HCT116 (cell line): ENCODE data around the gene MUC22. TPM values are rescaled to one million over a fixed set of nuclear protein-coding genes. Genes with fewer than 3 reads are reported as not detected.

Experiments
- ATAC-seq: fragments of 200-7000 bp; cut with Tn5 transposase; 2 replicates; pipeline ENCODE4 v1.9.1; 2020; ENCODE audit warnings: mild to moderate bottlenecking, moderate library complexity
- BruUV-seq: library from RNA; stranded (reverse); fragments of 400-500 nt; replicated peaks from 2 replicates; lab custom pipeline; 2021; lab: Mats Ljungman, UMichigan
- CTCF ChIA-PET: fragments of 300-600 bp; sonication (Branson Sonifier 250); formaldehyde crosslinking; loops from one replicate; lab custom pipeline; 2021; ENCODE audit warnings: antibody characterized with exemption; lab: Charles Lee
- POLR2A ChIA-PET: fragments of 300-600, 350-600 bp; sonication (Branson Sonifier 250); formaldehyde crosslinking; loops from one replicate; lab custom pipeline; 2021; ENCODE audit warnings: antibody characterized with exemption; lab: Charles Lee
- RAD21 ChIA-PET, 2 experiments: fragments of 300-600 bp; sonication (Branson Sonifier 250); formaldehyde crosslinking; loops; one replicate each; lab custom pipeline; 2023; ENCODE audit warnings: low total read pairs in 2 of 2; ENCODE audit not compliant: uncharacterized antibody in 2 of 2, unreplicated experiment in 2 of 2, low non-redundant PET in 1 of 2; lab: Charles Lee
- DNase-seq: peaks from one replicate; pipeline ENCODE4 v3.0.0-alpha.2; 2010; ENCODE audit warnings: low read depth, low spot score
- H2AFZ ChIP-seq: fragments of 200-600 bp; shearing (Covaris generic), sonication (generic); 2 replicates; pipeline ENCODE4 v1.6.1; 2017; ENCODE audit warnings: low read depth, mixed run types, mixed read lengths, antibody characterized with exemption, low read length; ENCODE audit not compliant: poor library complexity, severe bottlenecking
- H3K27ac ChIP-seq: 2 replicates; pipeline ENCODE4 v1.5.1; 2012; ENCODE audit warnings: low read depth, low read length
- H3K27me3 ChIP-seq: fragments of 200-600 bp; sonication (generic); 2 replicates; pipeline ENCODE4 v1.6.1; 2016; ENCODE audit warnings: mixed run types, low read length, mixed read lengths; ENCODE audit not compliant: insufficient read depth
- H3K36me3 ChIP-seq, 2 experiments: fragments of 200-500 bp in 1 of 2; fragments of 200-600 bp in 1 of 2; sonication (Bioruptor generic) in 1 of 2; sonication (generic) in 1 of 2; 2 replicates each; pipeline versions ENCODE4 v1.5.1 to v1.6.1; 2014 to 2016; ENCODE audit warnings: low read length in 2 of 2, inconsistent platforms in 1 of 2, mixed read lengths in 1 of 2, mixed run types in 1 of 2; ENCODE audit not compliant: insufficient read depth in 2 of 2, control insufficient read depth in 1 of 2
- H3K4me1 ChIP-seq, 2 experiments: fragments of 200-600 bp in 1 of 2; sonication (generic) in 1 of 2; 2 replicates each; pipeline versions ENCODE4 v1.5.1 to v1.6.1; 2012 to 2017; ENCODE audit warnings: low read length in 2 of 2, inconsistent platforms in 1 of 2, mild to moderate bottlenecking in 1 of 2, mixed read lengths in 1 of 2, mixed run types in 1 of 2, moderate library complexity in 1 of 2; ENCODE audit not compliant: insufficient read depth in 2 of 2, control insufficient read depth in 1 of 2
- H3K4me2 ChIP-seq: fragments of 200-600 bp; sonication (generic); 2 replicates; pipeline ENCODE4 v1.6.1; 2017; ENCODE audit warnings: mixed run types, low read length, mixed read lengths
- H3K4me3 ChIP-seq, 2 experiments: fragments of 200-600 bp in 1 of 2; sonication (generic) in 1 of 2; replicated peaks in 1 of 2; 2 replicates each; pipeline ENCODE4 v1.5.1; 2011 to 2016; ENCODE audit warnings: low read length in 2 of 2, control low read depth in 1 of 2, low read depth in 1 of 2, mild to moderate bottlenecking in 1 of 2, mixed read lengths in 1 of 2, mixed run types in 1 of 2
- H3K79me2 ChIP-seq: fragments of 200-600 bp; sonication (generic); 2 replicates; pipeline ENCODE4 v1.6.1; 2017; ENCODE audit warnings: mild to moderate bottlenecking, mixed run types, low read length, moderate library complexity, mixed read lengths; ENCODE audit not compliant: insufficient read depth
- H3K9ac ChIP-seq: fragments of 200-600 bp; sonication (generic); 2 replicates; pipeline ENCODE4 v1.6.1; 2016; ENCODE audit warnings: low read length, mixed read lengths
- H3K9me2 ChIP-seq: fragments of 200-600 bp; sonication (generic), shearing (Covaris generic); 2 replicates; pipeline ENCODE4 v1.6.1; 2017; ENCODE audit warnings: mixed run types, mild to moderate bottlenecking, moderate library complexity; ENCODE audit not compliant: insufficient read depth
- H3K9me3 ChIP-seq, 2 experiments: fragments of 200-500 bp in 1 of 2; fragments of 200-600 bp in 1 of 2; sonication (Bioruptor generic) in 1 of 2; sonication (generic) in 1 of 2; 2 replicates each; pipeline ENCODE4 v1.6.1; 2014 to 2017; ENCODE audit warnings: low read length in 2 of 2, mixed read lengths in 2 of 2, inconsistent platforms in 1 of 2, low read depth in 1 of 2, mild to moderate bottlenecking in 1 of 2, mixed run types in 1 of 2, moderate library complexity in 1 of 2; ENCODE audit not compliant: control insufficient read depth in 1 of 2, insufficient read depth in 1 of 2
- H4K20me1 ChIP-seq: fragments of 200-600 bp; sonication (generic), shearing (Covaris generic); 2 replicates; pipeline ENCODE4 v1.6.1; 2017; ENCODE audit warnings: mixed run types, mild to moderate bottlenecking, moderate library complexity; ENCODE audit not compliant: insufficient read depth
- CEBPB ChIP-seq: IDR thresholded peaks from 2 replicates; pipeline ENCODE4 v1.6.1; 2012; ENCODE audit warnings: low read depth
- EGR1 ChIP-seq: IDR thresholded peaks from 2 replicates; pipeline ENCODE4 v1.6.1; 2012; ENCODE audit warnings: low read depth
- ELF1 ChIP-seq: IDR thresholded peaks from 2 replicates; pipeline ENCODE4 v1.6.1; 2012; ENCODE audit warnings: low read depth, borderline replicate concordance
- EZH2 ChIP-seq: fragments of 200-600 bp; sonication (generic); IDR thresholded peaks from 2 replicates; pipeline ENCODE4 v1.6.1; 2017; ENCODE audit warnings: antibody characterized with exemption, mixed run types
- RAD21 ChIP-seq: IDR thresholded peaks from 2 replicates; pipeline ENCODE4 v1.6.1; 2012; ENCODE audit warnings: low read depth, mild to moderate bottlenecking
- SIN3A ChIP-seq: IDR thresholded peaks from 2 replicates; pipeline ENCODE4 v1.6.1; 2012; ENCODE audit warnings: low read depth
- SRF ChIP-seq: IDR thresholded peaks from 2 replicates; pipeline ENCODE4 v1.6.1; 2012; ENCODE audit warnings: low read depth
- TCF7L2 ChIP-seq: IDR thresholded peaks from 2 replicates; pipeline ENCODE4 v1.7.0; 2011; ENCODE audit warnings: borderline replicate concordance, inconsistent platforms; ENCODE audit not compliant: insufficient read depth, insufficient read length; ENCODE audit errors: extremely low read depth
- YY1 ChIP-seq: IDR thresholded peaks from 2 replicates; pipeline ENCODE4 v1.6.1; 2011; ENCODE audit warnings: low read length, low read depth, moderate library complexity, mild to moderate bottlenecking; ENCODE audit not compliant: insufficient replicate concordance; ENCODE audit errors: extremely low read depth
- intact Hi-C: fragments of 100-400 bp; cut with micrococcal nuclease; formaldehyde crosslinking; loops from 2 replicates; pipeline ENCODE4 v1.10.0; 2022
- total RNA-seq: library from RNA; stranded (reverse); gene quantifications from one replicate; pipeline ENCODE4 v1.2.1, GENCODE V29; 2021; ENCODE audit not compliant: unreplicated experiment
- TF ChIP-seq, protein P1 (sequence below): IDR thresholded peaks from 2 replicates; pipeline ENCODE4 v1.6.1; 2011; ENCODE audit warnings: mild to moderate bottlenecking, low read length, moderate library complexity; ENCODE audit not compliant: insufficient replicate concordance; ENCODE audit errors: extremely low read depth
- TF ChIP-seq, protein P2 (sequence below): IDR thresholded peaks from 2 replicates; pipeline ENCODE4 v1.6.1; 2012
- TF ChIP-seq, protein P3 (sequence below): IDR thresholded peaks from 2 replicates; pipeline ENCODE4 v1.6.1; 2012

The MUC22 gene
- total RNA-seq, 1 experiment from 2014 or later: not detected

GRCh38 chr6:31033075-31033474 is 22.8 kb downstream of the MUC22 start:
- ChIA-PET POLR2A (no interaction called here), CTCF (no interaction called here), RAD21 (no interaction called here)
- H3K9me3 ChIP-seq: no peaks in the 10 kb centered on the region
- H3K4me3 ChIP-seq: no peak overlapping the region
- no peak overlapping the region for H3K9ac ChIP-seq
- no peak for DNase-seq
- no peak overlapping the region for H2AFZ ChIP-seq
- TF ChIP-seq CEBPB (no peak), EGR1 (no peak), ELF1 (no peak)
- TF ChIP-seq, protein P1, sequence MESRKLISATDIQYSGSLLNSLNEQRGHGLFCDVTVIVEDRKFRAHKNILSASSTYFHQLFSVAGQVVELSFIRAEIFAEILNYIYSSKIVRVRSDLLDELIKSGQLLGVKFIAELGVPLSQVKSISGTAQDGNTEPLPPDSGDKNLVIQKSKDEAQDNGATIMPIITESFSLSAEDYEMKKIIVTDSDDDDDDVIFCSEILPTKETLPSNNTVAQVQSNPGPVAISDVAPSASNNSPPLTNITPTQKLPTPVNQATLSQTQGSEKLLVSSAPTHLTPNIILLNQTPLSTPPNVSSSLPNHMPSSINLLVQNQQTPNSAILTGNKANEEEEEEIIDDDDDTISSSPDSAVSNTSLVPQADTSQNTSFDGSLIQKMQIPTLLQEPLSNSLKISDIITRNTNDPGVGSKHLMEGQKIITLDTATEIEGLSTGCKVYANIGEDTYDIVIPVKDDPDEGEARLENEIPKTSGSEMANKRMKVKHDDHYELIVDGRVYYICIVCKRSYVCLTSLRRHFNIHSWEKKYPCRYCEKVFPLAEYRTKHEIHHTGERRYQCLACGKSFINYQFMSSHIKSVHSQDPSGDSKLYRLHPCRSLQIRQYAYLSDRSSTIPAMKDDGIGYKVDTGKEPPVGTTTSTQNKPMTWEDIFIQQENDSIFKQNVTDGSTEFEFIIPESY: no peak
- no peak overlapping the region for H3K27ac ChIP-seq
- H3K4me1 ChIP-seq: no peaks in the 10 kb centered on the region
- no peak for ATAC-seq
- no peaks in the 10 kb centered on the region for H3K9me2 ChIP-seq
- no peaks in the 10 kb centered on the region for H3K79me2 ChIP-seq
- intact Hi-C loops: no loop called here
- BruUV-seq: no TSS peak
- H4K20me1 ChIP-seq: no peaks in the 10 kb centered on the region
- no peak overlapping the region for H3K4me2 ChIP-seq
- H3K27me3 ChIP-seq: no peaks in the 10 kb centered on the region
- H3K36me3 ChIP-seq: no peaks in the 10 kb centered on the region

DNA sequence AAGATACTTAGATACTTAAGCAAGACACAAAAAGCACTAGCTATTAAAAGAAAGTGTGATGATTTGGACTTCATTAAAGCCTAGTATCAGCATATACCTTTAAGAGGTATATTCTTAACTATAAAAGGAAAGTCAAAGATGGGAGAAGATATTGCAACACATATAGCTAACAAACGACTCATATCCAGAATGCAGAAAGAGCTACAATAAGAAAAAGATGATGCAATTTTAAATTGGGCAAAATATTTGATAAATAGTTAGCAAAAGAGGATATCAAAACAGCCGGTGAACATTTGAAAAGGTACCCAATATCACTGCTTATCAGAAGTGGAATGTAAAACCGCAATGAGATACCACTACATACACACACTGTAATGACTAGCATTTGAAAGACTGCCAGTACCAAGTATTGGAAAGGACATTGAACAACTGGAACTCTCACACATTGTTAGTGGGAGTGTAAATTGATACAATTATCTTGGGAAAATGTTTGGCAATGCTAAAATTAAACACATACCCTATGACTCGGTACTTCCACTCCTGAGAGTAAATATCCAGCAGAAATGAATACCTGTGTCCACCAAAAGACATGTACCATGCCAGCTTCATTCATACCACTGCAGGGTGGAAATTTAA is 25.7 kb downstream of the MUC22 start:
- Histone ChIP-seq H3K9me2 (no peaks in the 10 kb centered on the region), H3K27ac (no peak overlapping the region), H3K36me3 (no peaks in the 10 kb centered on the region), H3K27me3 (no peaks in the 10 kb centered on the region), H3K4me2 (no peak overlapping the region), H3K4me3 (no peak overlapping the region), H3K79me2 (no peaks in the 10 kb centered on the region), H4K20me1 (no peaks in the 10 kb centered on the region), H2AFZ (no peak overlapping the region), H3K4me1 (no peaks in the 10 kb centered on the region), H3K9ac (no peak overlapping the region), H3K9me3 (no peaks in the 10 kb centered on the region)
- no peak for ATAC-seq
- BruUV-seq: no TSS peak
- intact Hi-C loops: no loop called here
- no peak for DNase-seq
- ChIA-PET POLR2A (no interaction called here), CTCF (no interaction called here), RAD21 (no interaction called here)
- TF ChIP-seq, protein P2, sequence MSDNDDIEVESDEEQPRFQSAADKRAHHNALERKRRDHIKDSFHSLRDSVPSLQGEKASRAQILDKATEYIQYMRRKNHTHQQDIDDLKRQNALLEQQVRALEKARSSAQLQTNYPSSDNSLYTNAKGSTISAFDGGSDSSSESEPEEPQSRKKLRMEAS: no peak
- no peak for TF ChIP-seq RAD21
- TF ChIP-seq, protein P3, sequence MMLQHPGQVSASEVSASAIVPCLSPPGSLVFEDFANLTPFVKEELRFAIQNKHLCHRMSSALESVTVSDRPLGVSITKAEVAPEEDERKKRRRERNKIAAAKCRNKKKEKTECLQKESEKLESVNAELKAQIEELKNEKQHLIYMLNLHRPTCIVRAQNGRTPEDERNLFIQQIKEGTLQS: no peak
- TF ChIP-seq SRF: no peak
- TF ChIP-seq YY1: no peak
- TF ChIP-seq EZH2: no peak
- no peak for TF ChIP-seq TCF7L2
- TF ChIP-seq SIN3A: no peak
